GM03348 (cell line): ENCODE results near the gene OR2AG1.

ENCODE experiments used
- DNase-seq: peaks from one replicate; pipeline ENCODE4 v3.0.0; 2012; ENCODE audit warnings: low spot score

Gene OR2AG1, protein sequence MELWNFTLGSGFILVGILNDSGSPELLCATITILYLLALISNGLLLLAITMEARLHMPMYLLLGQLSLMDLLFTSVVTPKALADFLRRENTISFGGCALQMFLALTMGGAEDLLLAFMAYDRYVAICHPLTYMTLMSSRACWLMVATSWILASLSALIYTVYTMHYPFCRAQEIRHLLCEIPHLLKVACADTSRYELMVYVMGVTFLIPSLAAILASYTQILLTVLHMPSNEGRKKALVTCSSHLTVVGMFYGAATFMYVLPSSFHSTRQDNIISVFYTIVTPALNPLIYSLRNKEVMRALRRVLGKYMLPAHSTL

DNA sequence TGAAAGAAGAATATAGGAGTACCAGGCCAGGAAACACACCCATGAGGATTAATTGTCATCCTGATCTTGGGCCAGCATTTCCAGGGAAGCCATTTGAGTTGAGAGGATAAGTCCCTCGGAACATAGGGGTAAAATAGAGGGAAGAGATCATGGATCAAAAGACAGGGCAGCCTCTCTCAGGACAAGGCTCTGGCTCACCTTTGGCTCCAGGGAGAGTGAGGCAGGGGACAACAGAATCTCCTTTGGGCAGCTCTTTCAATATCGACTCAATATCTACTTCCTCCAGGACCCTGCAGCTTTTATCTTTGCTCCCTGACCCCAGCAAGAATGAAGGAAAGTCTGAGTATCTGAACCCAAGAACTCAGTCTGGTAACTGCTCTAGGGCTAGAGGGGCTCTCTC is at the start of gene OR2AG1:
Gene OR2AG1 (plus strand): TSS at position 301 of the 400 bp plus-strand sequence. CDS start 2,018 bp downstream, outside the sequence.
- DNase-seq, result no peak

DNA sequence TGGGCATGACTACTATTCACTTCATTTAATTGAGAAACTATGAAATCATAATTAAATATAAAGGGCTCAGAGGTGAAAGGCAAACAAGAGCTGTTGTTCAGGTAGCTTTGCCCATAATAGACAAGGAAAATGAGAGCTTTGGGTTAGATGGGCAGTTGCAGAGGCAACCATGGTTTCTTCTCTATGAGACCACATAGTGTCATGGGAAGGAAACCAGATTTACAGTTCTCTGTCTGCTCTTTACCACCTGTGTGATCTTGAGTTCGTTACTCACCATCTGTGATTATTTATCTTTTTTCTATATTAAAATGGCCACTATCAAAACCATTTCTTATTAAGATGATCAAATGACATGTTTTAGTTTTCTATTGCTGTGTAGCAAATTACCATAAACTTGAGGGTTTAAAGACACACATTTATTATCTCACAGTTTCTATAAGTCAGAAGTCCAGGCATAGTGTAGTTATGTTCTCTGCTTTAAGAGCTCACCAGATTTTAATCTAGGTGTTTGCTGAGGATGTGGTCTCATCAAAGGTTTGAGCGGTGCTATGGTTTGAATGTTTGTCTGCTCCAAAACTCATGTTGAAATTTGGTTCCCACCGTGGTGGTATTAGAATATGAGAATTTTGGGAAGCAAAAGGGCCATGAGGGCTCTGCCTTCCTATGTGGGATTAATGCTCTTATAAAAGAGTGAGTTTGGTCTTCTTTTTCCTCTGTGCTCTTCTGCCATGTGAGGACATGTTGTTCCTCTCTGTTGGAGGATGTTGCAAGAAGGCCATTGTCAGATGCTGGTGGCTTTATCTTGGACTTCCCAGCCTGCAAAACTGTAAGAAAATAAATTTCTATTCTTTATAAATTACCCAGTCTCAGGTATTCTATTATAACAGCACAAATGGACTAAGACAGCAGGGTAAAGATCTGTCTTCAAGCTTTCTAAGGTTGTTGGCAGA is 49.2 kb upstream of the OR2AG1 start:
- DNase-seq, result no peak

DNA sequence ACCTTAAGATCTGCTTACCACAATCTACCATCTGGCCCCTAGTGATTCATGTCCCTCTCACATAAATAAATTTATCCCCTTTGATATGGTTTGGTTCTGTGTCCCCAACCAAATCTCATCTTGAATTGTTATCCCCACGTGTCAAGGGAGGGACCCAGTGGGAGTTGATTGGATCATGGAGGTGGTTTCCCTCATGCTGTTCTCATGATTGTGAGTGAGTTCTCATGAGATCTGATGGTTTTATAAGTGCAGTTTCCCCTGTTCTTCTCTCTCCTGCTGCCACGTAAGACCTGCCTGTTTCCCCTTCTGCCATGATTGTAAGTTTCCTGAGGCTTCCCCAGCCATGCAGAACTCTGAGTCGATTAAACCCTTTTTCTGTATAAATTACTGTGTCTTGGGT is 48.2 kb upstream of the OR2AG1 start:
- no peak for DNase-seq

DNA sequence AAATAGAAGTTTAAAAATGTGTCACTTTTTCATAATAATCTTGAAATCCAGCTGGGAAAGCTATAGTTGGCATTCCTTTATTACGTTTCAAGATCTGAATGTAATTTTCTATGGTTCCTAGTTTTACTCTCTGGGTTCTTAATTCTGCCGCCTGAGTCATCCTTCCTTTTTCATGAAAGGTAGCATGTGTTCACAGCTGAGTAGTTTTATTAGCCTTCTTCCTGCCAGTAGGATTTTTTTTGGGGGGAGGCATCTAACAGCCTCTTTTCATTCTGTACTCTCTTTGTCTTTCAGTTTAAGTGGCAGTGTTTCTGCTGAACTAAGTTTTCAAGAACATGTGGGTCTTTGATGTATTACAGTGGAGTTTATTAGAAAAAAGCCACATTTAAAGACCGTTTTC is 47.5 kb upstream of the OR2AG1 start:
- no peak for DNase-seq

DNA sequence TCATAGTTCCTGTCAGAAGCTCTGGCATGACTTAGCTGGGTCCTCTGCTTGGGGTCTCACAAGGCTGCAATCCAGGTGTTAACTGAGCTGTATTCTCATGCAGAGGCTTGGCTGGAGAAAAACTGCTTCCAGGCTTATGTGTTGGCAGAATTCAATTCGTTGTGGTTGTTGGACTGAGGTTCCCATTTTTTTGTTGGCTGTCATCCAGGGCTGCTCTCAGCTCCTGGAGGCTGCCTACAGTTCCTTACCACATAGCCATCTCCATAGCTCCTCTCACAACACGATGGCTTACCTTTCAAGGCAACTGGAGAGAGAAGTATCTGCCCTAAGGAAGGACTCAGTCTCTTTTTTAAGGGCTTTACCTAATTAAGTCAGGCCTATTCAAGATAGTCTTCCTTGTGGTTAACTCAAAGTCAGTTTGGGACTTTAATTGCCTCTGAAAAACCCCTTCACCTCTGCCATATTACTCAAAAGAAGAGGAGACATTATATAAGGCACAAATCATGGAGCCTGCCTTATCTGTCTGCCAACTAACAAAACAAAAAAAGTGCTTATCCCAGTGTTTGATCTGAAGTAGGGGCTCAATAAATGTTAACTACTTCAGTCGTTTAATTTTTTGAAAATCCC is 46.2 kb upstream of the OR2AG1 start:
- DNase-seq, result no peak

DNA sequence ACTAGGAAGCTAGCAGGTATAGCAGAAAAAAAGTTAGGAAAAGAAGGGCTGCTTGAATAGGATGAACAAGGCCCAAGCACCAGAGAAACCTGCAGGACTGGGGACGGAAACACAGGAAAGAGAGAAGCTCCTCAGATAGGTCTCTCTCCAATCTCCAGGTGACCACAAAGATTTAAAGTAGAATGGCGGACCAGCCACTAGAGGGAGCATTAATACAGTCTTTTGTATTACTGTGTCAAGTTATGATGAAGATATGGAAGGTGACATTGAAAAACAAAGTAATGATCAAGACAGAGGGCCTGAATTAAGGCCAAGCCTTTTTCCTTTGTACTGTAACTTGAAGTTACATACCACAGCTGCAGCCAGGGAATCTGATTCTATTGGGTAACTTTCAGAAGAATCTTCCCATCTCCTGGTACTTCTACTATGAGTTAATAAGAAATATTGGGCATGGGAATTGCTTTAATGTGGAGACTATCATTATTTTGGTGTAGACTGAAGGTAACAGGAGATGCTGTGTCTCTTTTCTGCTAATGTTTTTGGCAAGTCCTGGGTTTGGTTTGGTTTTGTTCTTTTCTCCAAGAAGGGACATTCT is 44.9 kb upstream of the OR2AG1 start:
- peak; percentile 57 for DNase-seq

DNA sequence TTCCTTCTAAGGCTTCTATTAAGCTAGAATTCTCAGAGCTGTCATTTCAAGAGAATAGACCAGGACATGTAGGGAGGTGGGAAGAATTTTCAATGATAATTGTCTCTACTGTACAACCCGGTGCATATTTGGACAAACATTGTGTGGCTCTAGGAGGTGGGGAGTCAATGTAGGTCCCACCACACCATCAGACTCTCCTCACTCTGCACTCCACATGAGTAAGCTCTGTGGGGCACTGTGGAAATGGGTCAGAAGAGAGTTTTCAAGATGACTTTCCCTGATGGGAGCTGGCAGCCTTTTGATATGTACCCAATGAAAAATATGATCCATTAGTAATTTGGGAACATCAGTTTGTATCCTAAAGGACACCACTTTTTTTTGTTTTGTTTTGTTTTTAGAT is 44.2 kb upstream of the OR2AG1 start:
- DNase-seq, result no peak

DNA sequence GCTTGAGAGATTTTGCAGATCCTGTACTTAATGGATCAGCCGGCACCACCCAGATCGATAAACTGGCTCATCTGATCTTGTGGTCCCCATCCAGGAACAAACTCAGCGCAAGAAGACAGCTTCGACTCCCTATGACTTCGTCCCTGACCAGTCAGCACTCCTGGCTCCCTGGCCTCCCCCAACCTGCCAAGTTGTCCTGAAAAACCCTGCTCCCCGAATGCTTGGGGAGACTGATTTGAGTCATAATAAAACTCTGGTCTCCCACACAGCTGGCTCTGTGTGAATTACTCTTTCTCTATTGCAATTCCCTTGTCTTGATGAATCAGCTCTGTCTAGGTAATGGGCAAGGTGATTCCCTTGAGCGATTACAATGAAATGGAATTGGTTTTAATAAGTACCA is 40.6 kb upstream of the OR2AG1 start:
- DNase-seq, result no peak

DNA sequence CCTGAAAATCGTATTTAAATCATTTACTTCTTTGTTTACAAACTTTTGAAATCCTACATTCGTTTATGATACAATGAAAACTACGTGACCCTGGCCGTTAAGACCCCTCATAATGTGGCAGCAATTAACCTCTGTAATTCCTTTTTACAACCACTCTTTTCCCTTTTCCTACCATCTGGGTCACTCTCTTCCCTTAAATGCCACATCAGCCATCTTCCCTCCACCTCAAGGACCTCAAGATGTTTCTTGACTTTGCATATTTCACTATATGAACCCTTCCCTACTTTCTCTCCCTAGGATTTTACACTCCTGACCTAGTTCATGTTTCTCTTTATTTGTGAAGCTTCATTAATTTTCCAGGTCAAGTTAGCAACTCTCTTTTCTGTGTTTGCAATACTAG is 37.8 kb upstream of the OR2AG1 start:
- DNase-seq, result no peak

DNA sequence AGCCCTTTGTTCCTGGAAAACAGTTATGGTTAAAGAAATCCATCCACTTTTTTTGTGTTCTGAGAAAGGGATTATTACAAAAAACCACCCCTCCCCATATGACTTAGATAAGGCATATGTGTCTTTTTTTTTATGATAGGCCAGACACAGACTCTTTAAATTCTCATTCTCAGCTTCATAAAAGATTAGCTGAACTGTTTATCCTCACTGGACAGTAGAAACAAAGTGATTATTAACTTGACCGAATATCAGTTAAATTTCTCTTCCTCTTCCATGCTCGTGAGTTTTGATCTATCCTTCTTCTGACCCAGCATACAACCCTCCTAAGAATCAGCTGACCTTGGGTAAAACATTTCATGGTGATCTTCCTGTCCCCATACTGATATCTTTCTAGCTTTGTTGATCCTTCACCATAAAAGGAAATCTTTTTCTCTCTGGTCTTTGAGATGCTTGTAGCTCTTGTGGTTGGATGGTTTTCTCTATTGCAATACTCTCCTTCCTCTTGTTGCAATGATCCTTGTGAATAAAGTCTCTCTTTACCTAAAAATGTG is 37.3 kb upstream of the OR2AG1 start:
- no peak for DNase-seq

DNA sequence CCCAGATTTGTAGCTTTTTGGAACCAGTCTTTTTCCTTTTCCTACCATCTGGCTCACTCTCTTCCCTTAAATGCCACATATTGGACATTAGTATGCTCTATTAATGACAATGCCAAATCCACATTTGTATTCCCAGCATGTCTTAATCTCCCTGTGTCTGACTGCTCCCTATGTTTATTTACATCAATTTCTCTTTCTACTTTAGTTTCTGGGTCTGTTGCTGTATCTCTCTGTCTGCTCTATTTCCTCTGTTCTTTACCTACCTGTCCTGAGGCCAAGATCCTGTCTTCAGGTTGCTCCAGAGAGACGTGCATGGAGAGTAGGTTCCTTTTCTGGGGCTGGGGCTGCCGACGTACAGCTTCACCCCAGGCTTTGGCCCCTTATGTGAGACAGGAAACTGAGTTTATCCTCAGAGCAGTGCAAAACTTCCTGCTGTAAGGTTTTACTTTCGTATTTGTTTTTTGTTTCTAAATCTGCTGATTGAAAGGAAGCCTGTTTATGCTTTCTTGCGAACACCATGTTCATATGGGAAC is 36.7 kb upstream of the OR2AG1 start:
- DNase-seq, result no peak

DNA sequence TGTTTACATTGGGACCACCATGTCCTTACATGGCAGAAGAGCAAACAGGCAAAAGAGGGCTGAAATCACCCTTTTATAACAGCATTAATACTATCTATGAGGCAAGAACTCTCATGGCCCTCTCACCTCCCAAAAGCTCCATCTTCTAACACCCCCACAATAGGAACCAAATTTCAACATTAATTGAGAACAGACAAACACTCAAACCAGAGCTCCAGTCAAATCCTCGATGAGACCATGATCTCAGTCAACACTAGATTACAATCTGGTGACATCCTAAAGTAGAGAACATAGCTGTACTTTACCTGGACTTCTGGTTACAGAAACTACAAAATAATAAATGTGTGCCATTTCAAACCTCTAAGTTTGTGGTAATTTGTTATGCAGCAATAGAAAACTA is 36.2 kb upstream of the OR2AG1 start:
- no peak for DNase-seq

DNA sequence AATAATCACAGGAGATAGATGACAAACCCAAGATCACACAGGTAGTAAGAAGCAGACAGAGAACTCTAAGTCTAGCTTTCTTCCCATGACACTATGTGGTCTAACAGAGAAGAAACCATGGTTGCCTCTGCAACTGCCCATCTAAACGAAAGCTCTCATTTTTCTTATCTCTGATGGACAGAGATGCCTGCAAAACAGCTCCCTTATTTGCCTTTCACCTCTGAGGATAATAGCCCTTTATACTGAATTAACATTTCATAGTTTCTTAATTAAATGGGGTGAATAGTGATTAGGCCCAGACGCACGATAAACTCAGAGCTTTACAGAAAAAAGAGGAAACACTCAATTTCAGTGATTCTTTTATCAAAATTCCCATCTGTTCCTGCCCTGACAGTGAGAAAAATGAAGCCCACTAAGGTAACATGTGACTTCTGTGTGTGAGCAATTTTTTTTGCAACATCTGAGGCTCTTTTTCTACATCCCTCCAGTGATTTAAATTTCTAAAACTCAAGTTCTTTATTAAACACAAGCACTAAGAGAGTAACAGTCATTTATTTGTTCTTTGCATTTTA is 35.6 kb upstream of the OR2AG1 start:
- DNase-seq, result no peak

DNA sequence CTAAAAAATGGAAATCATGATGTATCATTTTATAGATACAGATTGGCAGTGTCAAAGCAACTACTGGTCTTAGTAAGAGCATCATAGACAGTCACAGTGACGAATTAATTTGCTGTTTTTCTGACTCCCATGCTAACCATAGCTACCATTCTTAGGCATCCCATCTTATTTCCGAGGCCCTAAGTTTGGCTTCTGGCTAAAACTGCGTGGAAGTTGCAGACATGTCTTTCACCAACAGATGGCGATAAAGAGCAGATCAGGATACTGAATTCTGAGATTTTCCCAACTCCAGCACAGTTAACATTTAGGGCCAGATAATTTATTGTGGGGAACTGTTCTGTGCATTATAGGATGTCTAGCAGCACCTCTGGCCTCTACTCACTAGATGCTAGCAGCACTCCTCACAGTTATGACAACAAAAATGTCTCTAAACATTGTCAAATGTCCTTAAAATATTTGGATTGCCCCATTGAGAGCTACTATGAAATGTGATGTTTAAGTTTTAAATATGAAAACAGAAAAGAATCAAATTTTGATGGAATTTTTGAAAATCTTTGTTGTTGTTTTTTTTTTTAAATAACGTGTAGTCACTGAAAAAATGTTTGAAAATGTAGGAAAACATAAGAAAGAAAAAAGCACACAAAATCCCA is 27.4 kb upstream of the OR2AG1 start:
- DNase-seq, result peak; percentile 67

DNA sequence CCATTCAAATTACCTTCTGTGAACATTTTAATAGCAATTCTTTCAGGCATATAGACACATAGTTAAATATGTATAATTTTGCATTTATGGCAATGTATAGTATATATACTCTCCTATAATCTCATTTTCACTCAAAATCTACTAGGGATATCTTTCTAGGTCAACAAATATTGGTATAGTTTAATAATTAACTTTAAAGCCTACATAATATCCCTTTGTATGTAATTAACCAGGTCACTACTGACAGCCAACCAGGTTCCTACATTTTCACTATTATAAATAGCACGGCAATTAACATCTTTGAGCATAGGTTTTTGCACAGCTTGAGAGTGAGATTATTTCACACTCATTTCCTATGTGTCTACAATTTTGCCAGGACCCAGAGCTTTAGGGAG is 26.9 kb upstream of the OR2AG1 start:
- DNase-seq, result no peak

DNA sequence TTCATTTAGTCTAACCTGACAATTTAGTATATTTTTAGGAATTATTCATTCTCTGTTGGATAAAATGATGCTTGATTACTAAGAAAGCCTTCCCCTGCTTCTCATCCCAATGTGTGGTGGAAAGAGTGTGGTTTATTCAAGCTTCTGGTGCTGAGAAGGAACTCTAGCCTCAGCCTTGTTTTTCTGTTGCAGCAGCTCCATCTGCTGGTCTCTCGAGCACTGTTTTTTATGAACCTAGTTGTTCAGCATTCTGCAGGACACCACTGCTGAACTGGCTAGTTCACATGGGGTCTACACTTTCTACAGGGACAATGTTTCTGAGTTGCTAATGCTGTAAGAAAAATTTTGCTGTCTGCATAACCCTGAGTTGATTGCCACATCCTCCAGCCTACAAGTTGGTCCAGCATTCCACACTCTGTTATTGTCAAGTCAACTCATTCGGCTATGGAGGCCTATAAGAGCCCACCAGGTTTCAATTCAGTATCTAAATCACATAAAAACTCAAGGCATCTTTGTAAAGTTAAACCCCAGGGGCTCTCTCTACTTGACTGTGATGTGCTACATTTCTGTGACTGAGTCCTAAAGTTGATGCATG is 25.4 kb upstream of the OR2AG1 start:
- peak; percentile 58 for DNase-seq

DNA sequence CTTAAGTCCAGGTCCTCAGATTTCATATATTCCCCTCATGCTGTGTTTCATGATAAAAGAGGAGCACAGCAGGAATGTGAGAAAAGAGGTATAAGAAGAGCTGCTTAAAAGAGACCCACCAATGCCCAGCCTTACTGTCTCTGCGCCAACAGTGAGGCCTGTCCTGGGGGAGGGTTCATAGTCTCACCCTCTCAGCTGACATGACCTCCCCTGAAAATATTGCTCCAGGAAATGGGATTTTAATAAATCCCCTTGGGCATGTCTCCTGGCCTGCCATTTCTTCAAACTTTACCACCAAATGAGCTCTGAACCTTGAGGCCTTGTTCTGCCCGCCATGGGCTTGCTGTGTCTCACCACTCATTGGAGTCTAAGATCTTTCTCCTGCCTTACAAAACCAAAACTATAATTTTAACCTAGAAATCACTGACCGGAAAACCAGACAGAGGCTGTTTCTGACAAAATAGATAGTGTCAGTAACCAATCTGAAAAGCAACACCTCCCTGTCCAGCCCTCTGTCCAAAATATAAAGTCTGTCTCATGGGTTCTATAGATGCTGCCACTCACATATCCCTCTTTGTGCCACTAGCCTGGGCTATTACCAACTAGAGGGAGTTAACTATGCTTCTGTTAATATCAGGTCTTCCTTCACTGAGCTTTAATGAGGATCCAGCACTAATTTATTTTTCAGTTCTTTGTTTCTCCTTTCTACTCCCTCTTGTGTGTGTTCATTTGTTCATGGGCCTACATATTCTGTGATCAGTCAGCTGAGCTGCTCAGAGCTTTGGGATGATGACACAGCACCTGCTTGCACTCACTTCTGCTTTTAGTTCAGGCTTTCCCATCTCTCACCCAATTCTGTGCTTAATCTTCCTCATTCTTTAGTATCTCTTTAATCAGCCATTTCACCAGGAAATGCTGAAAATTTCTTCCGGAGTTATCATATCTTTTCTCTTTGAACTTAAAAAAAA is 10.6 kb upstream of the OR2AG1 start, which contains the start of gene OR2AG2:
Gene OR2AG2 (minus strand): TSS at position 51 of the 968 bp plus-strand sequence. CDS start 3,019 bp downstream, outside the sequence.
- no peak for DNase-seq

DNA sequence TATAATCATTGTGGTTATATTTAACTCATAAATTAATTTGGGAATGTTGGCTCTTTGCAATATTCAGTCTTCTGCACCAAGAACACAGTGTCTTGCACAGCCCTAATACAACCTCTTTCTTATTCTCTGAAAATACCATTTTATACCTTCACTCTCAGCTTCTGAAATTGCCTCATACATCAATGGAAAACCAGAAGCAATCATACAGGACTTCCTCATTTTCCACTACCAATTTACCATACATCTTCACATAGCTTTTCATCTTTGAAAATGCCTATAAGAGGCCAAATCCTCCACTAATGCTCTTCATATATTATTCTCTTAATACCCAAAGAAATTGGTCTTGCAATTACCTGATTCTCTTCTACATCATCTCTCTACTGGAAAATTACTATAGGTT is 4.3 kb upstream of the OR2AG1 start:
- no peak for DNase-seq

DNA sequence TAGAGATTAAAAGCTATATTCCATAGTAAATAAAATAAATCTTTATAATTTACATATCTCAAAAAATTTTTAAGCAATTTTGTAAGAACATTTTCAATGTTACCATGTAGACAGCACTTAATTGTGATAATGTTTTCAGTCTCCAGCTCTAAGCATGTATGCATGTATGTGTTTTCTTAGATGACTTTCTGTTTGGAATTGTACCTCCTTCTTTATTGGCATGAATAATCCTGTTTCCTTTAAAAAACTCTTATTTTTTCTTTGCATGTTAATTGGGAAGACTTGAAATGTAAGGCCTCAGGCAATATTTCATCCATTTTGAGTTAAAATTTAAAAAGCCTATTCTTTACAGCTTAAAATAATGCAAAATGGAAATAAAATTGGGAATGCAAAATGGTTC is 2.0 kb upstream of the OR2AG1 start:
- no peak for DNase-seq
